Stimulated activated naive CD8-positive, alpha-beta T cell treated with anti-CD3 and anti-CD28 coated beads, Interleukin-15, Interleukin-2, amounts not matched to agents 100 ng/mL and 50 ng/mL, for 24 hours (primary cell): ENCODE results near the gene UFD1.

Experiments
- H3K27ac Mint-ChIP-seq: one replicate; pipeline ENCODE4 v1.8.0; 2021; ENCODE audit warnings: mild to moderate bottlenecking, mixed read lengths
- H3K27me3 Mint-ChIP-seq: one replicate; pipeline ENCODE4 v1.8.0; 2021; ENCODE audit warnings: mixed read lengths
- H3K36me3 Mint-ChIP-seq: one replicate; pipeline ENCODE4 v1.8.0; 2021; ENCODE audit warnings: low read depth, mixed read lengths
- H3K4me1 Mint-ChIP-seq: one replicate; pipeline ENCODE4 v1.8.0; 2021; ENCODE audit warnings: low read depth, mixed read lengths
- H3K4me3 Mint-ChIP-seq: one replicate; pipeline ENCODE4 v1.8.0; 2021; ENCODE audit warnings: mild to moderate bottlenecking, mixed read lengths
- H3K9me3 Mint-ChIP-seq: one replicate; pipeline ENCODE4 v1.8.0; 2021; ENCODE audit warnings: mixed read lengths

Gene UFD1

GRCh38 chr22:19424186-19424500, 54.9 kb downstream of the UFD1 start:
- Mint-ChIP-seq H3K4me3 (no peak overlapping the region), H3K9me3 (no peaks in the 10 kb centered on the region), H3K36me3 (peaks cover 32% of the 10 kb centered on the region), H3K27me3 (no peaks in the 10 kb centered on the region), H3K27ac (no peak overlapping the region), H3K4me1 (peaks cover 78% of the 10 kb centered on the region)

- H3K27me3 Mint-ChIP-seq: no peaks in the 10 kb centered on the region
- no peak overlapping the region for H3K4me3 Mint-ChIP-seq
- peaks cover 76% of the 10 kb centered on the region for H3K4me1 Mint-ChIP-seq
- H3K36me3 Mint-ChIP-seq: peaks cover 30% of the 10 kb centered on the region
- peak overlapping the region; percentile 47 for H3K27ac Mint-ChIP-seq
- H3K9me3 Mint-ChIP-seq: no peaks in the 10 kb centered on the region
These were observed 56.3 kb downstream of the UFD1 start for GRCh38 chr22:19422440-19423301.

- Mint-ChIP-seq H3K27ac (peak overlapping the region; percentile 22), H3K36me3 (peaks cover 21% of the 10 kb centered on the region), H3K4me1 (peaks cover 64% of the 10 kb centered on the region)
These were observed 58.7 kb downstream of the UFD1 start for GRCh38 chr22:19420321-19420720.

GRCh38 chr22:19419464-19420178, 59.4 kb downstream of the UFD1 start:
- Mint-ChIP-seq H3K4me3 (peak overlapping the region; percentile 14), H3K27ac (peak overlapping the region; percentile 22), H3K9me3 (no peaks in the 10 kb centered on the region), H3K4me1 (peaks cover 58% of the 10 kb centered on the region), H3K27me3 (no peaks in the 10 kb centered on the region), H3K36me3 (peaks cover 20% of the 10 kb centered on the region)

More at GRCh38 chr22:19420321-19420720, 58.7 kb downstream of the UFD1 start:
- Mint-ChIP-seq H3K4me3 (no peak overlapping the region), H3K27me3 (no peaks in the 10 kb centered on the region), H3K9me3 (no peaks in the 10 kb centered on the region)

- Mint-ChIP-seq H3K9me3 (no peaks in the 10 kb centered on the region), H3K27ac (peak overlapping the region; percentile 22), H3K4me1 (peaks cover 54% of the 10 kb centered on the region), H3K27me3 (no peaks in the 10 kb centered on the region), H3K4me3 (no peak overlapping the region), H3K36me3 (peaks cover 19% of the 10 kb centered on the region)
These were observed 59.9 kb downstream of the UFD1 start for GRCh38 chr22:19419086-19419463.

GRCh38 chr22:19412923-19413322, 66.1 kb downstream of the UFD1 start:
- Mint-ChIP-seq H3K4me3 (no peak overlapping the region), H3K9me3 (no peaks in the 10 kb centered on the region), H3K36me3 (peaks cover 46% of the 10 kb centered on the region), H3K27me3 (no peaks in the 10 kb centered on the region), H3K4me1 (peaks cover 11% of the 10 kb centered on the region), H3K27ac (no peak overlapping the region)

GRCh38 chr22:19412478-19412877, 66.5 kb downstream of the UFD1 start:
- Mint-ChIP-seq H3K36me3 (peaks cover 46% of the 10 kb centered on the region), H3K27me3 (no peaks in the 10 kb centered on the region), H3K4me3 (no peak overlapping the region), H3K27ac (no peak overlapping the region), H3K9me3 (no peaks in the 10 kb centered on the region), H3K4me1 (peaks cover 8% of the 10 kb centered on the region)

- no peak overlapping the region for H3K27ac Mint-ChIP-seq
- H3K27me3 Mint-ChIP-seq: no peaks in the 10 kb centered on the region
- H3K4me1 Mint-ChIP-seq: peaks cover 5% of the 10 kb centered on the region
- H3K9me3 Mint-ChIP-seq: no peaks in the 10 kb centered on the region
- peaks cover 54% of the 10 kb centered on the region for H3K36me3 Mint-ChIP-seq
- H3K4me3 Mint-ChIP-seq: no peak overlapping the region
These were observed 67.3 kb downstream of the UFD1 start for GRCh38 chr22:19411690-19412045.

GRCh38 chr22:19410941-19411689, 67.9 kb downstream of the UFD1 start:
- Mint-ChIP-seq H3K27me3 (no peaks in the 10 kb centered on the region), H3K4me1 (peaks cover 5% of the 10 kb centered on the region), H3K36me3 (peaks cover 58% of the 10 kb centered on the region), H3K4me3 (no peak overlapping the region), H3K9me3 (no peaks in the 10 kb centered on the region), H3K27ac (no peak overlapping the region)

- Mint-ChIP-seq H3K27me3 (no peaks in the 10 kb centered on the region), H3K36me3 (peaks cover 72% of the 10 kb centered on the region), H3K9me3 (no peaks in the 10 kb centered on the region), H3K4me1 (peaks cover 4% of the 10 kb centered on the region), H3K4me3 (no peak overlapping the region), H3K27ac (no peak overlapping the region)
These were observed 71.1 kb downstream of the UFD1 start for GRCh38 chr22:19407649-19408606.

GRCh38 chr22:19406846-19407245, 72.1 kb downstream of the UFD1 start:
- H3K4me3 Mint-ChIP-seq: no peak overlapping the region
- no peaks in the 10 kb centered on the region for H3K27me3 Mint-ChIP-seq
- peaks cover 67% of the 10 kb centered on the region for H3K36me3 Mint-ChIP-seq
- H3K27ac Mint-ChIP-seq: no peak overlapping the region
- H3K9me3 Mint-ChIP-seq: no peaks in the 10 kb centered on the region
- H3K4me1 Mint-ChIP-seq: no peaks in the 10 kb centered on the region

GRCh38 chr22:19406281-19406811, 72.6 kb downstream of the UFD1 start:
- H3K27me3 Mint-ChIP-seq: no peaks in the 10 kb centered on the region
- H3K27ac Mint-ChIP-seq: no peak overlapping the region
- no peaks in the 10 kb centered on the region for H3K4me1 Mint-ChIP-seq
- no peak overlapping the region for H3K4me3 Mint-ChIP-seq
- H3K9me3 Mint-ChIP-seq: no peaks in the 10 kb centered on the region
- peaks cover 69% of the 10 kb centered on the region for H3K36me3 Mint-ChIP-seq

GRCh38 chr22:19405652-19406051, 73.3 kb downstream of the UFD1 start:
- Mint-ChIP-seq H3K4me3 (no peak overlapping the region), H3K27ac (no peak overlapping the region), H3K27me3 (no peaks in the 10 kb centered on the region), H3K4me1 (no peaks in the 10 kb centered on the region), H3K36me3 (peaks cover 73% of the 10 kb centered on the region), H3K9me3 (no peaks in the 10 kb centered on the region)

GRCh38 chr22:19405133-19405532, 73.9 kb downstream of the UFD1 start:
- no peaks in the 10 kb centered on the region for H3K4me1 Mint-ChIP-seq
- H3K4me3 Mint-ChIP-seq: no peak overlapping the region
- H3K9me3 Mint-ChIP-seq: no peaks in the 10 kb centered on the region
- H3K27me3 Mint-ChIP-seq: no peaks in the 10 kb centered on the region
- peaks cover 75% of the 10 kb centered on the region for H3K36me3 Mint-ChIP-seq
- H3K27ac Mint-ChIP-seq: no peak overlapping the region
